Calu3 (cell line): Measurements from ENCODE around the gene TTC21A. TPM values are rescaled to one million over a fixed set of nuclear protein-coding genes. Genes with fewer than 3 reads are reported as not detected.

Experiments
- BruUV-seq: library from RNA; stranded (reverse); fragments of 400-500 nt; replicated peaks from 2 replicates; lab custom pipeline; 2021; lab: Mats Ljungman, UMichigan
- CTCF ChIA-PET: fragments of 300-600 bp; sonication (Branson Sonifier 250); formaldehyde crosslinking; loops from one replicate; lab custom pipeline; 2022; ENCODE audit warnings: antibody characterized with exemption; lab: Charles Lee
- DNase-seq: peaks from one replicate; pipeline ENCODE4 v3.0.0; 2022
- H3K27ac Mint-ChIP-seq: one replicate; pipeline ENCODE4 v1.8.0; 2022; ENCODE audit warnings: mixed read lengths; ENCODE audit not compliant: unreplicated experiment
- H3K27me3 Mint-ChIP-seq: one replicate; pipeline ENCODE4 v1.8.0; 2022; ENCODE audit warnings: mixed read lengths; ENCODE audit not compliant: unreplicated experiment
- H3K36me3 Mint-ChIP-seq: one replicate; pipeline ENCODE4 v1.8.0; 2022; ENCODE audit warnings: mild to moderate bottlenecking, moderate library complexity, mixed read lengths; ENCODE audit not compliant: insufficient read depth, unreplicated experiment
- H3K4me1 Mint-ChIP-seq: one replicate; pipeline ENCODE4 v1.8.0; 2022; ENCODE audit warnings: mild to moderate bottlenecking, low read depth, mixed read lengths; ENCODE audit not compliant: unreplicated experiment
- H3K4me3 Mint-ChIP-seq: one replicate; pipeline ENCODE4 v1.8.0; 2022; ENCODE audit warnings: mild to moderate bottlenecking, low read depth, moderate library complexity, mixed read lengths; ENCODE audit not compliant: unreplicated experiment
- H3K9me3 Mint-ChIP-seq: one replicate; pipeline ENCODE4 v1.8.0; 2022; ENCODE audit warnings: low read depth, mixed read lengths; ENCODE audit not compliant: unreplicated experiment
- CTCF ChIP-seq: fragments of 200-600 bp; IDR thresholded peaks from one replicate; pipeline ENCODE4 v1.8.0; 2022; ENCODE audit warnings: antibody characterized with exemption; ENCODE audit not compliant: unreplicated experiment
- intact Hi-C: fragments of 100-400 bp; cut with micrococcal nuclease; formaldehyde crosslinking; loops from one replicate; pipeline ENCODE4 v1.10.0; 2022; ENCODE audit not compliant: unreplicated experiment
- total RNA-seq: library from RNA; stranded (reverse); gene quantifications from 2 replicates; pipeline ENCODE4 v1.2.3, GENCODE V29; 2022

Gene TTC21A
- total RNA-seq, 1 experiment from 2014 or later = 8.1 TPM

DNA sequence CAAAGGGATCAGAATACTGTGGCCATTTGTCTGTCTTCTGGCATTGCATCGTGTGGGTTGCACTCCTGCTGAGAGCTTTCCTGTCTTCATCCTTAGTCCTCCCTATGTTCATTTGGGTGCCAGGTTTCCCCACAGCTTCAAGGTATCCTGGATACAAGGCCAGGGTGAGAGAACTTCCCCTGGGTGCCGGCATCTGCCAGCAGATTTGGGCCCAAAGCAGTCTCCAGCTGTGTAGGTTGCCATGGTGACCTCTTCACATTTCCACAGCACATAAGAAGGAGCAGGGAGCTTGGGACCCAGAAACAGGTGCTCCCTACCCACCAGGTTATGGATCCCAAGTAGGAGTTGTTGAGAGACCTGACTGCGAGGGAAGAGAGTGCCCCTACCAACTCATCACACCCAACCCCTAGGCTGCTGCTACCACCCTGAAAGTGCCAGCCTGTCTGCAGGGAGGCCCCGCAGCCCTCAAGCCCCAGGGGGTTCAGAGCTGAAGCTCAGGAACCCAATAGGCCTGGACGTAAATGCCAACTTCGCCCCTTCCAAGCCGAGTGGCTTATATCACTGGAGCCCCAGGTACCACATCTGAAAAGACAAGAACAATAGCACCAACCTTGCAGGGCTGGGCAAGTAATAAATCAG lies 19.9 kb downstream of the TTC21A start:
- Mint-ChIP-seq H3K36me3 (peaks cover 6% of the 10 kb centered on the region), H3K27ac (no peak overlapping the region), H3K27me3 (no peaks in the 10 kb centered on the region), H3K4me3 (no peak overlapping the region), H3K9me3 (no peaks in the 10 kb centered on the region), H3K4me1 (peaks cover 26% of the 10 kb centered on the region)
- BruUV-seq = no TSS peak
- intact Hi-C loops = loop anchor here (2.0 to 5.0 kb wide), 3 partner anchors 13 to 61 kb away; no protein-coding TSS in a partner anchor
- CTCF ChIA-PET = interaction anchor here (0.8 to 3.4 kb wide), 7 partner anchors 12 to 251 kb away, joined by 4 to 74 read pairs (median 8); no protein-coding TSS in a partner anchor
- TF ChIP-seq CTCF = no peak
- DNase-seq = no peak

- no TSS peak for BruUV-seq
These were observed 20.4 kb downstream of the TTC21A start for GRCh38 chr3:39127908-39128304.

DNA sequence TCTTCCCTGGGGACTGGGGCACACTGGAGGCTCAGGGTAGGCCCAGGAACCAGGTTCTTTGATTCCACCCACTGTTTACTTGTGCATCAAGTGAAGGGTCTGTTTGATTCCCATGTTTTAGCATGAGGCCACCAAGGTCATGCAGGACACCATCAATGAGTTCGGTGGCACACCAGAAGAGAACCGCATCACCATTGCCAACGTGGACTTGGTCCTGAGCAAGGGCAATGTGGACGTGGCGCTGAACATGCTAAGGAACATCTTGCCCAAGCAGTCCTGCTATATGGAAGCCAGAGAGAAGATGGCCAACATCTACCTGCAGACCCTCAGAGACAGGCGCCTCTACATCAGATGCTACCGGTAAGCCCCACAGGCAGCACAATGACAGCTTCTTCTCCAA lies 21.5 kb downstream of the TTC21A start:
- TF ChIP-seq CTCF = no peak
- H3K27me3 Mint-ChIP-seq = no peaks in the 10 kb centered on the region
- no peaks in the 10 kb centered on the region for H3K9me3 Mint-ChIP-seq
- intact Hi-C loops = loop anchor here (5.0 kb wide), 1 partner anchor 48 kb away; no protein-coding TSS in a partner anchor
- no peak overlapping the region for H3K27ac Mint-ChIP-seq
- H3K4me3 Mint-ChIP-seq = no peak overlapping the region
- peaks cover 6% of the 10 kb centered on the region for H3K36me3 Mint-ChIP-seq
- BruUV-seq = no TSS peak
- peaks cover 35% of the 10 kb centered on the region for H3K4me1 Mint-ChIP-seq
- CTCF ChIA-PET = interaction anchor here (3.4 kb wide), 1 partner anchor 162 kb away, joined by 21 read pairs; no protein-coding TSS in a partner anchor
- DNase-seq = no peak

More at GRCh38 chr3:39127908-39128304, 20.4 kb downstream of the TTC21A start:
- intact Hi-C loops = loop anchor here (2.0 to 5.0 kb wide), 3 partner anchors 13 to 61 kb away; no protein-coding TSS in a partner anchor
- H3K4me1 Mint-ChIP-seq = peaks cover 31% of the 10 kb centered on the region
- no peaks in the 10 kb centered on the region for H3K9me3 Mint-ChIP-seq
- no peak for DNase-seq
- no peak for TF ChIP-seq CTCF
- no peak overlapping the region for H3K4me3 Mint-ChIP-seq
- H3K36me3 Mint-ChIP-seq = peaks cover 6% of the 10 kb centered on the region
- H3K27ac Mint-ChIP-seq = no peak overlapping the region
- CTCF ChIA-PET = interaction anchor here (1.0 to 3.4 kb wide), 3 partner anchors 12 to 163 kb away, joined by 4 to 21 read pairs (median 8); no protein-coding TSS in a partner anchor
- H3K27me3 Mint-ChIP-seq = no peaks in the 10 kb centered on the region

- TF ChIP-seq CTCF = no peak
- peaks cover 32% of the 10 kb centered on the region for H3K4me1 Mint-ChIP-seq
- no peaks in the 10 kb centered on the region for H3K27me3 Mint-ChIP-seq
- H3K4me3 Mint-ChIP-seq = no peak overlapping the region
- DNase-seq = no peak
- no peaks in the 10 kb centered on the region for H3K9me3 Mint-ChIP-seq
- H3K27ac Mint-ChIP-seq = no peak overlapping the region
- intact Hi-C loops = no loop called here
- BruUV-seq = no TSS peak
- CTCF ChIA-PET = interaction anchor here (1.1 kb wide), 1 partner anchor 158 kb away, joined by 3 read pairs; no protein-coding TSS in a partner anchor
- H3K36me3 Mint-ChIP-seq = peaks cover 10% of the 10 kb centered on the region
These were observed 22.5 kb downstream of the TTC21A start for GRCh38 chr3:39130026-39130425.
